SK-N-MC (cell line): ENCODE measurements around the gene NAPG.
"Not testable (repeated sequence)": the region's sequence is repeated elsewhere in the genome, so short reads cannot be mapped to it uniquely, and the experiment has no call there.

Experiments
- DNase-seq: peaks from one replicate; pipeline ENCODE4 v3.0.0-alpha.2; 2011; ENCODE audit warnings: low read depth, low spot score
- H3K27ac ChIP-seq: fragments of 200-600 bp; sonication (generic); 2 replicates; pipeline ENCODE4 v1.5.1; 2016; ENCODE audit warnings: mixed run types
- H3K36me3 ChIP-seq: fragments of 200-600 bp; sonication (generic); 2 replicates; pipeline ENCODE4 v1.6.1; 2017; ENCODE audit warnings: antibody characterized with exemption, low read length, mixed read lengths; ENCODE audit not compliant: insufficient read depth
- H3K4me3 ChIP-seq: fragments of 200-600 bp; sonication (generic); 2 replicates; pipeline ENCODE4 v1.5.1; 2016
- H3K9ac ChIP-seq: fragments of 200-600 bp; sonication (generic); 2 replicates; pipeline ENCODE4 v1.8.0; 2017; ENCODE audit warnings: mixed run types, mixed read lengths; ENCODE audit not compliant: insufficient read length
- H3K9me3 ChIP-seq: fragments of 200-600 bp; sonication (generic); 2 replicates; pipeline ENCODE4 v1.6.1; 2017; ENCODE audit warnings: low read depth, mild to moderate bottlenecking, antibody characterized with exemption, low read length, moderate library complexity, mixed read lengths
- EZH2 ChIP-seq: fragments of 200-600 bp; sonication (generic); IDR thresholded peaks from one replicate; pipeline ENCODE4 v1.6.1; 2017; ENCODE audit warnings: antibody characterized with exemption
- FOXP2 ChIP-seq: optimal IDR thresholded peaks from 2 replicates; pipeline ENCODE3; 2011; ENCODE audit warnings: mild to moderate bottlenecking, moderate library complexity; ENCODE audit not compliant: insufficient read depth; ENCODE audit errors: extremely low read length, control extremely low read depth
- POLR2AphosphoS5 ChIP-seq: IDR thresholded peaks from 2 replicates; pipeline ENCODE4 v1.6.1; 2012; ENCODE audit warnings: mild to moderate bottlenecking, low read depth, low read length, borderline replicate concordance

Gene NAPG

GRCh38 chr18:10579079-10579867 is 53.4 kb downstream of the NAPG start:
- no peak for DNase-seq
- Histone ChIP-seq H3K27ac (no peak overlapping the region), H3K9me3 (no peaks in the 10 kb centered on the region), H3K9ac (no peak overlapping the region), H3K4me3 (no peak overlapping the region), H3K36me3 (peaks cover 4% of the 10 kb centered on the region; the same call in 1 of the 2 replicates)
- TF ChIP-seq FOXP2 (no peak), EZH2 (no peak), POLR2AphosphoS5 (no peak)

DNA sequence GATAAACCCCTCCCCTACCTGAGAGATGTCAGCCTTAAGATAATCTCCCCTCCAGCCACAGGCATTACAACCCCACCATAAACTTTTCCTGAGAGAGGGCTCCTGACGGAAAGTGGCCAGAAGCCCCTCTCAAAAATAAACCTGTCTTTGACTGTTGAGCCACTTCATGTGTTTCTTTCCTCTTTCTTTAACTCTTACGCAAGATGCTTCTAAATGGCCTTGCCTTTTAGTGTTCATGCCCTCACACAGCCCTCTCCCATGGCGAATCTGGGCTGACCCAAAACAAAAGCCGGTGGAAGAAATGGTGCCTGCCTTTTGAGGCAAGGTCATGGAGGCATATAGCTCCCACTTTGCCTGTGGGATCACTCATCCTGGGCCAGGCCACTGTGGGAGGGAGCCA is 54.4 kb downstream of the NAPG start:
- no peak for TF ChIP-seq POLR2AphosphoS5
- no peak for TF ChIP-seq EZH2
- no peaks in the 10 kb centered on the region for H3K9me3 ChIP-seq
- no peak for DNase-seq
- H3K36me3 ChIP-seq, result peaks cover 4% of the 10 kb centered on the region; the same call in 1 of the 2 replicates
- H3K9ac ChIP-seq, result no peak overlapping the region
- no peak overlapping the region for H3K27ac ChIP-seq
- H3K4me3 ChIP-seq, result no peak overlapping the region

- H3K36me3 ChIP-seq, result no peaks in the 10 kb centered on the region
- no peak for TF ChIP-seq FOXP2
- TF ChIP-seq EZH2, result no peak
- H3K27ac ChIP-seq, result no peak overlapping the region
- no peaks in the 10 kb centered on the region for H3K9me3 ChIP-seq
- DNase-seq, result no peak
- no peak overlapping the region for H3K9ac ChIP-seq
- no peak overlapping the region for H3K4me3 ChIP-seq
Observed at GRCh38 chr18:10585260-10585659, 59.4 kb downstream of the NAPG start.

DNA sequence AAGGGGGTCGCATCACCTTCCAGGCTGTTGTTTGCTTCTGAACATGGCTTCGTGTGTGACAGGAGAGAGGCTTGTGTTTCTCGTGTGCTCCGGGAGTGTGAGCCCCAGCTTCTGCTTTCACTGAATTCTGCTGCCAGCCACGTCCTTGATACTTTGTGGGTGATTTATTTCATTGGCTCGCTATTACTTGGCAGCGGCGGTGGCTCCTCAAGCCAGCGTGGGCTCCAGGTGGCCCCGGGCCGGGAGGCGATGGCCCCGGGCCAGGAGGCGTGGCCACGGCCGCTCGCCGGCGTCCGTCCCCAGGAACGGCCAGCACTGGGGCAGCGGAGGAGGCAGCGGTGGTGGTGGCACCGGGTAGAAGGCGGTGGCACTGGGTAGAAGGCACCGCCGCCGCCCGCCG is 63.1 kb downstream of the NAPG start:
- Histone ChIP-seq H3K36me3 (no peaks in the 10 kb centered on the region), H3K9ac (no peak overlapping the region), H3K27ac (no peak overlapping the region), H3K4me3 (no peak overlapping the region), H3K9me3 (no peaks in the 10 kb centered on the region)
- no peak for TF ChIP-seq FOXP2
- TF ChIP-seq EZH2, result no peak
- no peak for TF ChIP-seq POLR2AphosphoS5
- no peak for DNase-seq

GRCh38 chr18:10590412-10590811 is 64.6 kb downstream of the NAPG start:
- no peak overlapping the region for H3K9ac ChIP-seq
- no peak for DNase-seq
- TF ChIP-seq EZH2, result no peak
- H3K4me3 ChIP-seq, result no peak overlapping the region
- H3K27ac ChIP-seq, result no peak overlapping the region
- no peaks in the 10 kb centered on the region for H3K9me3 ChIP-seq
- no peaks in the 10 kb centered on the region for H3K36me3 ChIP-seq

- no peaks in the 10 kb centered on the region for H3K9me3 ChIP-seq
- TF ChIP-seq POLR2AphosphoS5 (no peak), FOXP2 (no peak), EZH2 (no peak)
- no peaks in the 10 kb centered on the region for H3K36me3 ChIP-seq
- no peak overlapping the region for H3K9ac ChIP-seq
- H3K27ac ChIP-seq, result no peak overlapping the region
- no peak overlapping the region for H3K4me3 ChIP-seq
- DNase-seq, result no peak
Observed at GRCh38 chr18:10591896-10592295, 66.1 kb downstream of the NAPG start.

GRCh38 chr18:10593366-10594022 is 67.7 kb downstream of the NAPG start:
- not testable (repeated sequence) for H3K36me3 ChIP-seq, H3K9me3 ChIP-seq, H3K27ac ChIP-seq, DNase-seq, H3K4me3 ChIP-seq, H3K9ac ChIP-seq

GRCh38 chr18:10595917-10596316 is 70.1 kb downstream of the NAPG start:
- not testable (repeated sequence) for H3K9ac ChIP-seq, H3K27ac ChIP-seq, H3K36me3 ChIP-seq, DNase-seq, H3K4me3 ChIP-seq, H3K9me3 ChIP-seq

DNA sequence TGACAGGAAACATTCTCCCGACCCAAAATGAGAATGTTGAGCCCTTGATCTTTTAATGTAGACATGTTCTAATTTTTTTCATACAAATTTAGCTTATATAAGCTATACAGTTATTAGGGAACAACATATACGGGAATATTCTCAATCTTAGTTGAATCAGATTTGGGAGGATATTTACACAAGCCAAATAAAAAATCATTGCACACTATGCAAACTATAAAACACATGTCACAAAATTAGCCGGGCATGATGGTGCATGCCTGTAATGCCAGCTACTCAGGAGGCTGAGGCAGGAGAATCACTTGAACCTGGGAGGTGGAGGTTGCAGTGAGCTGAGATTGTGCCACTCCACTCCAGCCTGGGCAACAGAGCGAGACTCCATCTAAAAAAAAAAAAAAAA is 71.9 kb downstream of the NAPG start:
- not testable (repeated sequence) for DNase-seq, H3K9me3 ChIP-seq, H3K36me3 ChIP-seq, H3K9ac ChIP-seq, H3K4me3 ChIP-seq, H3K27ac ChIP-seq

- H3K36me3 ChIP-seq, H3K9ac ChIP-seq, H3K4me3 ChIP-seq, DNase-seq, H3K27ac ChIP-seq, H3K9me3 ChIP-seq: not testable (repeated sequence)
Observed at GRCh38 chr18:10600701-10601100, 74.9 kb downstream of the NAPG start.
